NCI-H82 treated with DMSO at 0.1 percent for 48 hours (cell line): ENCODE data around the gene ARL2BP.
A peak's percentile ranks its signal among the peaks of the same experiment; 100 is the strongest.
"Not testable (repeated sequence)": the region's sequence is repeated elsewhere in the genome, so short reads cannot be mapped to it uniquely, and the experiment has no call there.

Experiments
- DNase-seq: peaks from one replicate; lab custom pipeline; 2025; ENCODE audit not compliant: unreplicated experiment; lab: John Stamatoyannopoulos, UW

The ARL2BP gene

GRCh38 chr16:57244767-57245471, at the start of gene ARL2BP:
Gene ARL2BP, plus strand, starts transcription at chr16:57245259. Its CDS starts 109 bp downstream, at chr16:57245368.
- DNase-seq, result peak; percentile 82

- DNase-seq, result no peak
Observed at GRCh38 chr16:57196286-57196685, 48.8 kb upstream of the ARL2BP start.

GRCh38 chr16:57196753-57197152, 48.3 kb upstream of the ARL2BP start:
- DNase-seq, result no peak

GRCh38 chr16:57200321-57200720, 44.7 kb upstream of the ARL2BP start:
- DNase-seq, result not testable (repeated sequence)

- not testable (repeated sequence) for DNase-seq
Observed at GRCh38 chr16:57200926-57201325, 44.1 kb upstream of the ARL2BP start.

GRCh38 chr16:57202095-57202886, 42.8 kb upstream of the ARL2BP start:
- no peak for DNase-seq

GRCh38 chr16:57203451-57203850, 41.6 kb upstream of the ARL2BP start:
- no peak for DNase-seq

- DNase-seq, result no peak
Observed at GRCh38 chr16:57204675-57205074, 40.4 kb upstream of the ARL2BP start.

GRCh38 chr16:57208926-57209325, 36.1 kb upstream of the ARL2BP start:
- no peak for DNase-seq

- no peak for DNase-seq
Observed at GRCh38 chr16:57209780-57210179, 35.3 kb upstream of the ARL2BP start.

- DNase-seq, result no peak
Observed at GRCh38 chr16:57213462-57213861, 31.6 kb upstream of the ARL2BP start.

- no peak for DNase-seq
Observed at GRCh38 chr16:57216968-57217367, 28.1 kb upstream of the ARL2BP start.

- no peak for DNase-seq
Observed at GRCh38 chr16:57223057-57223456, 22.0 kb upstream of the ARL2BP start.

- no peak for DNase-seq
Observed at GRCh38 chr16:57224651-57225335, 20.3 kb upstream of the ARL2BP start.

GRCh38 chr16:57225978-57226377, 19.1 kb upstream of the ARL2BP start:
- DNase-seq, result no peak

GRCh38 chr16:57226701-57227621, 18.1 kb upstream of the ARL2BP start:
- no peak for DNase-seq

GRCh38 chr16:57229079-57229478, 16.0 kb upstream of the ARL2BP start:
- DNase-seq, result no peak

GRCh38 chr16:57231821-57232350, 13.2 kb upstream of the ARL2BP start:
- no peak for DNase-seq

GRCh38 chr16:57233944-57234706, 10.9 kb upstream of the ARL2BP start:
- DNase-seq, result no peak

- DNase-seq, result no peak
Observed at GRCh38 chr16:57234707-57235092, 10.4 kb upstream of the ARL2BP start.
